Prostate gland (tissue), 2 donors: ENCODE measurements around the gene RPL29.

Experiments used
- POLR2A ChIP-seq: fragments of 450-650 bp; IDR thresholded peaks from one replicate; pipeline ENCODE4 v1.6.1; 2016; ENCODE audit warnings: antibody characterized with exemption, mild to moderate bottlenecking
- TF ChIP-seq, protein P1 (sequence below), 4 experiments: fragments of 200-600 bp in 2 of 4; fragments of 450-650 bp in 2 of 4; sonication (generic) in 2 of 4; IDR thresholded peaks; 1 replicate in 3 of 4; 2 replicates in 1 of 4; pipeline ENCODE4 v1.5.1; 2016 to 2019; ENCODE audit warnings: antibody characterized with exemption in 4 of 4, mild to moderate bottlenecking in 2 of 4, moderate library complexity in 2 of 4

DNA sequence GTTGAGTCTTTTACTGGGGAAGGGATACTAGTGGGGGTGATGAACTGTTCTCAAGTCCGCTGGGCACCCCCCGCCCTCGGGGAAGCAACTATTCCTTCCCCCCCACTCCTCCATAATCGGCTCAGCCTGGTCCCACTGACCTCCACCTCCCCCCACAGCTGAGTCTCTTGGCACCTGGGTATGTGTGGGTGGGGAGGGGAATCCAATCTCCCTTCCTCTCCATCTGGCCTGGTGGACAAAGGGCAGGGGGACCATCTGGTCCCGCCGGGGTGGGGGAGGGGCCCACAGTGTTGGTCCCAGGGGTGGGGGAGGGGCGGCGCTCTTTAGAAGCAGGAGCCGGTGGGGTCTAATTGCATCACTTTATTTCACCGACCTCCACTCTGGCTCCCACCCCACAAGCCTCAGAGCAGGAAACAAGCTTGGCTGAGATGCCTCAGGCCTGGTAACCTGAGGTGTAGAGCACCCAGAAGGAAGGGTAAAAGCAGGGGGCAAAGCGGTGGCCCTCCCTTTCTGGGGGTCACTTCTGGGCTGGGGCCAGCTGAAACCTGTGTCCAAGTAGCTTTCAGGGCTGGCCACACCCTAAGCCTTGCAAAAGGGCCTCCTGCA, 27.4 kb downstream of the RPL29 start:
- TF ChIP-seq, protein P1, sequence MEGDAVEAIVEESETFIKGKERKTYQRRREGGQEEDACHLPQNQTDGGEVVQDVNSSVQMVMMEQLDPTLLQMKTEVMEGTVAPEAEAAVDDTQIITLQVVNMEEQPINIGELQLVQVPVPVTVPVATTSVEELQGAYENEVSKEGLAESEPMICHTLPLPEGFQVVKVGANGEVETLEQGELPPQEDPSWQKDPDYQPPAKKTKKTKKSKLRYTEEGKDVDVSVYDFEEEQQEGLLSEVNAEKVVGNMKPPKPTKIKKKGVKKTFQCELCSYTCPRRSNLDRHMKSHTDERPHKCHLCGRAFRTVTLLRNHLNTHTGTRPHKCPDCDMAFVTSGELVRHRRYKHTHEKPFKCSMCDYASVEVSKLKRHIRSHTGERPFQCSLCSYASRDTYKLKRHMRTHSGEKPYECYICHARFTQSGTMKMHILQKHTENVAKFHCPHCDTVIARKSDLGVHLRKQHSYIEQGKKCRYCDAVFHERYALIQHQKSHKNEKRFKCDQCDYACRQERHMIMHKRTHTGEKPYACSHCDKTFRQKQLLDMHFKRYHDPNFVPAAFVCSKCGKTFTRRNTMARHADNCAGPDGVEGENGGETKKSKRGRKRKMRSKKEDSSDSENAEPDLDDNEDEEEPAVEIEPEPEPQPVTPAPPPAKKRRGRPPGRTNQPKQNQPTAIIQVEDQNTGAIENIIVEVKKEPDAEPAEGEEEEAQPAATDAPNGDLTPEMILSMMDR (IDR thresholded peaks at IDR 0.05) = no peak
- no peak for TF ChIP-seq POLR2A
